ENCODE measurements around the gene POGLUT2.

The POGLUT2 gene

GRCh38 chr13:102798581-102799425 is at the start of gene POGLUT2, which contains the start of gene BIVM:
Gene POGLUT2, minus strand, starts transcription at chr13:102798976. Its CDS starts 306 bp downstream, at chr13:102798670.
Gene BIVM, plus strand, starts transcription at chr13:102799119. Its CDS starts 8,149 bp downstream, at chr13:102807268.
- intact Hi-C loops (cut with DNase I), result loop anchor here (1.0 kb wide), 1 partner anchor 26 kb away; the partner anchor contains the start of gene TEX30
- peak; percentile 84 to 98 (median 91) for DNase-seq

GRCh38 chr13:102847272-102848234 is 48.8 kb upstream of the POGLUT2 start:
- DNase-seq, result peak in 2 of 10 donors; percentile 69 to 82
- intact Hi-C loops (cut with DNase I), result loop anchor here (2.0 kb wide), 3 partner anchors 75 to 267 kb away; partner anchors contain the start of genes TEX30 and TPP2

- intact Hi-C loops (cut with DNase I), result loop anchor here (2.0 kb wide), 3 partner anchors 74 to 266 kb away; partner anchors contain the start of genes TEX30 and TPP2
- peak in 4 of 10 donors; percentile 21 to 80 (median 52) for DNase-seq
Measured at GRCh38 chr13:102846261-102847015, 47.7 kb upstream of the POGLUT2 start.

GRCh38 chr13:102845630-102846260 is 47.0 kb upstream of the POGLUT2 start, which contains the start of gene ERCC5:
Gene ERCC5, plus strand, starts transcription at chr13:102846032. Its CDS starts 235 bp downstream, at chr13:102846267.
- peak; percentile 86 to 98 (median 91) for DNase-seq
- intact Hi-C loops (cut with DNase I), result loop anchor here (2.0 kb wide), 4 partner anchors 45 to 265 kb away; partner anchors contain the start of genes TEX30 and TPP2

GRCh38 chr13:102845289-102845629 is 46.5 kb upstream of the POGLUT2 start:
- DNase-seq, result no peak
- intact Hi-C loops (cut with DNase I), result loop anchor here (2.0 kb wide), 1 partner anchor 44 kb away; no protein-coding TSS in a partner anchor

- no peak for DNase-seq
- intact Hi-C loops (cut with DNase I), result no loop called here
Measured at GRCh38 chr13:102839462-102839861, 40.7 kb upstream of the POGLUT2 start.

- intact Hi-C loops (cut with DNase I), result no loop called here
- DNase-seq, result no peak
Measured at GRCh38 chr13:102838982-102839381, 40.2 kb upstream of the POGLUT2 start.

- no peak for DNase-seq
- intact Hi-C loops (cut with DNase I), result no loop called here
Measured at GRCh38 chr13:102838273-102838672, 39.5 kb upstream of the POGLUT2 start.

- intact Hi-C loops (cut with DNase I), result no loop called here
- DNase-seq, result no peak
Measured at GRCh38 chr13:102836471-102836870, 37.7 kb upstream of the POGLUT2 start.

- intact Hi-C loops (cut with DNase I), result no loop called here
- no peak for DNase-seq
Measured at GRCh38 chr13:102830646-102831045, 31.9 kb upstream of the POGLUT2 start.

GRCh38 chr13:102825921-102826706 is 27.3 kb upstream of the POGLUT2 start:
- intact Hi-C loops (cut with DNase I), result no loop called here
- no peak for DNase-seq

GRCh38 chr13:102825400-102825799 is 26.6 kb upstream of the POGLUT2 start:
- no peak for DNase-seq
- intact Hi-C loops (cut with DNase I), result no loop called here

- no peak for DNase-seq
- intact Hi-C loops (cut with DNase I), result no loop called here
Measured at GRCh38 chr13:102817907-102818306, 19.1 kb upstream of the POGLUT2 start.

- intact Hi-C loops (cut with DNase I), result no loop called here
Measured at GRCh38 chr13:102817241-102817640, 18.5 kb upstream of the POGLUT2 start.

GRCh38 chr13:102816708-102817107 is 17.9 kb upstream of the POGLUT2 start:
- DNase-seq, result no peak
- intact Hi-C loops (cut with DNase I), result no loop called here

More at GRCh38 chr13:102817241-102817640, 18.5 kb upstream of the POGLUT2 start:
- DNase-seq, result no peak

- intact Hi-C loops (cut with DNase I), result no loop called here
- no peak for DNase-seq
Measured at GRCh38 chr13:102815788-102816187, 17.0 kb upstream of the POGLUT2 start.

GRCh38 chr13:102814793-102815192 is 16.0 kb upstream of the POGLUT2 start:
- intact Hi-C loops (cut with DNase I), result no loop called here

GRCh38 chr13:102814025-102814607 is 15.3 kb upstream of the POGLUT2 start:
- no peak for DNase-seq
- intact Hi-C loops (cut with DNase I), result no loop called here

More at GRCh38 chr13:102814793-102815192, 16.0 kb upstream of the POGLUT2 start:
- DNase-seq, result no peak

Measured in posterior cingulate gyrus (tissue), 11 donors.